Measurements from ENCODE around the gene GTF2IRD1.

- no peak for TF ChIP-seq EZH2 (IDR thresholded peaks at IDR 0.05; ENCODE audit: borderline replicate concordance, low read length)
- no peak for TF ChIP-seq CTCF (IDR thresholded peaks at IDR 0.05; ENCODE audit: low read length)
Observed at GRCh38 chr7:74452748-74453321, 871 bp upstream of the GTF2IRD1 start.
